Measurements from ENCODE around the gene ACP3.

DNA sequence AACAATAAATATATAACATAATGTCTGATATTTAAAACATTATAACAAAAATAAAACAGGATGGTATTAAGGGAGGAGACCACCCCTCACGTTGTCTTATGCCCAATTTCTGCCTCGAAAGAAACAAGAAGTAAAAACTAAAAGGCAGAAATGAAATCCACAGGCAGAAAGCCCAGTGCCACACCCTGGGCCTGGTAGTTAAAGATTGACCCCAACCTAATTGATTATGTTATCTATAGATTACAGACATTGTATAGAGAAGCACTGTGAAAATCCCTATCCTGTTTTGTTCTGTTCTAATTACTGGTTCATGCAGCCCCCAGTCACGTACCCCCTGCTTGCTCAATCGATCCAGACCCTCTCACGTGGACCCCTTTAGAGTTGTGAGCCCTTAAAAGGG lies 22.3 kb upstream of the ACP3 start:
- TF ChIP-seq ZNF274 (IDR thresholded peaks at IDR 0.05; ENCODE audit: low read depth, low read length) (no peak), SUZ12 (IDR thresholded peaks at IDR 0.05; ENCODE audit: extremely low read depth, insufficient read depth, insufficient read length) (no peak), YY1 (IDR thresholded peaks at IDR 0.05; ENCODE audit: insufficient read depth, insufficient read length) (no peak)
